GM12864 (cell line): ENCODE data around the gene LRBA.

ENCODE experiments used
- DNase-seq: peaks from one replicate; pipeline ENCODE4 v3.0.0-alpha.2; 2011; ENCODE audit warnings: low read depth
- H3K4me3 ChIP-seq: 2 replicates; pipeline ENCODE4 v1.5.1; 2011; ENCODE audit warnings: mild to moderate bottlenecking, low read depth, low read length, control low read depth
- CTCF ChIP-seq: IDR thresholded peaks from 2 replicates; pipeline ENCODE4 v1.5.1; 2011; ENCODE audit warnings: low read depth, mild to moderate bottlenecking, moderate library complexity, low read length, control low read depth, inconsistent platforms; ENCODE audit errors: missing control alignments

LRBA gene

DNA sequence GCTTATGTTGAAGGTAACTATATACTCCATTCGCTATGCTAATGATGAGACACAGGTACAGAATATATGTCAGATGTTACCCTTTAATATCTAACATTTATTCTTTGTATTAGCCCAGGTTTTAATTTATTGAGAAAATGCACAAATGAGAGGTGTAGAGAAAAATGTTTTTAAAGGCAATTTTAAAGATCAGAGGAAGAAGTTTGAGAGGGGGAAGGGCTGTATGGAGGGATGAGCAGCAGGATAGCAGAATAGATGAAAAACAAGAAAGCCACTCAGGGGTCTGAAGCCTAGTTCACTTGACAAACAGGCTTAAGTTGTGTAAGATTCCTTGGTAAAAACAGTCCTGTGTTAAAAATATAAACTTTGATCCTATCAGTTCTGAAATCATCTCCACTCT is 429.5 kb downstream of the LRBA start:
- no peak overlapping the region for H3K4me3 ChIP-seq
- DNase-seq, result no peak
- TF ChIP-seq CTCF, result no peak

DNA sequence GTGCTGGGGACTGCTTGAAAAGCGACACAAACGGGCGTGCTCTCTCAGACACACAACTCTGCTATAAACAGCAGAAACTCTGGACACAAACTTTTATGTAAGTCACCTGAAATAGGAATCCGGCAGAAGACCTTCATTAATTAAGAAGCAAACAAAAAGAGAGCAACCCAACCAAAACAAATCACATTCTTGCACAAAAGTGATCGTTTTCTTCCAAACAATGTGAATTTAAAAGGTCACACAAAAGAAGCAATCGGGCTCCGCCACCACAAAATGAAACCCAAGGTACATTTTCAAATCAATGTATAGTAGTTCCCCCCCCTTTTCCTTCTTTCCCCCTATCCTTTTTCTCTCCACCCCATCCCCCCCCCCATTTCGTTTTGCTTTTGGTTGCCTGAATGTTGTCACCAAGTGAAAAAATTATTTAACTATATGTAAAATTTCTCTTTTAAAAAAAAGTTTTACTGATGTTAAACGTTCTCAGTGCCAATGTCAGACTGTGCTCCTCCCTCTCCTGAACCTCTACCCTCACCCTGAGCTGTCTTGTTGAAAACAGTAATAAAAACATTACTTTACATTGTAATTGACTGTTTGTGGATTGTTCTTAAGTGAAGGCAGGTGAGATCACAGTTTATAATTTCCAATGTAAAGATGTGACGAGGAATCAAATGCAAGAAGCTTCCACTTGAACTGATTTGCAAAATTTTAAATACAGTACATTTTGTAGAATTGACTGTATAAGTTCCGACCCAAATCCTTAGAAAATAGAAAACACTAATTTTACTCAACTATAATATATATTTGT is 430.8 kb downstream of the LRBA start:
- TF ChIP-seq CTCF, result no peak
- no peak overlapping the region for H3K4me3 ChIP-seq
- no peak for DNase-seq

DNA sequence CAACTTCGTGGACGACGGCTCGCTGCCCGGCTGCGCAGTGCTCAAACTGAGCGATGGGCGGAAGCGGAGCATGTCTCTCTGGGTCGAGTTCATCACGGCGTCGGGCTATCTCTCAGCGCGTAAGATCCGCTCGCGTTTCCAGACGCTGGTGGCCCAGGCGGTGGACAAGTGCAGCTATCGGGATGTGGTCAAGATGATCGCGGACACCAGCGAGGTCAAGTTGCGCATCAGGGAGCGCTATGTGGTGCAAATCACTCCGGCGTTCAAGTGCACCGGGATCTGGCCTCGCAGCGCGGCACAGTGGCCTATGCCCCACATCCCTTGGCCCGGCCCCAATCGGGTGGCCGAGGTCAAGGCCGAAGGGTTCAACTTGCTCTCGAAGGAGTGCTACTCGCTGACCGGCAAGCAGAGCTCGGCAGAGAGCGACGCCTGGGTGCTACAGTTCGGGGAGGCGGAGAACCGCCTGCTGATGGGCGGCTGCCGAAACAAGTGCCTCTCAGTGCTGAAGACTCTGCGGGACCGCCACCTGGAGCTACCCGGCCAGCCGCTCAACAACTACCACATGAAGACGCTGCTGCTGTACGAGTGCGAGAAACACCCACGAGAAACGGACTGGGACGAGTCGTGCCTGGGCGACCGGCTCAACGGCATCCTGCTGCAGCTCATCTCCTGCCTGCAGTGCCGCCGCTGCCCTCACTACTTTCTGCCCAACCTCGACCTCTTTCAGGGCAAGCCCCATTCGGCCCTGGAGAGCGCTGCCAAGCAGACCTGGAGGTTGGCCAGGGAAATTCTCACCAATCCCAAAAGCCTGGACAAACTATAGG is 431.6 kb downstream of the LRBA start:
- no peak for TF ChIP-seq CTCF
- H3K4me3 ChIP-seq, result no peak overlapping the region
- no peak for DNase-seq

- no peak overlapping the region for H3K4me3 ChIP-seq
- TF ChIP-seq CTCF, result no peak
- no peak for DNase-seq
Measured at GRCh38 chr4:150582873-150583286, 432.2 kb downstream of the LRBA start.

- DNase-seq, result no peak
- no peak for TF ChIP-seq CTCF
- H3K4me3 ChIP-seq, result no peak within 1 kb of the TSS
Measured at GRCh38 chr4:150582146-150582872, 432.8 kb downstream of the LRBA start, which contains the start of gene MAB21L2. TSS of gene MAB21L2 (plus strand) at chr4:150582151. CDS start at chr4:150583030, 879 bp downstream.

- no peak for DNase-seq
- no peak for TF ChIP-seq CTCF
- H3K4me3 ChIP-seq, result no peak overlapping the region
Measured at GRCh38 chr4:150581641-150582051, 433.4 kb downstream of the LRBA start.
